ENCODE measurements around the gene MYO19.
"Not testable (repeated sequence)": the region's sequence is repeated elsewhere in the genome, so short reads cannot be mapped to it uniquely, and the experiment has no call there.

The MYO19 gene

DNA sequence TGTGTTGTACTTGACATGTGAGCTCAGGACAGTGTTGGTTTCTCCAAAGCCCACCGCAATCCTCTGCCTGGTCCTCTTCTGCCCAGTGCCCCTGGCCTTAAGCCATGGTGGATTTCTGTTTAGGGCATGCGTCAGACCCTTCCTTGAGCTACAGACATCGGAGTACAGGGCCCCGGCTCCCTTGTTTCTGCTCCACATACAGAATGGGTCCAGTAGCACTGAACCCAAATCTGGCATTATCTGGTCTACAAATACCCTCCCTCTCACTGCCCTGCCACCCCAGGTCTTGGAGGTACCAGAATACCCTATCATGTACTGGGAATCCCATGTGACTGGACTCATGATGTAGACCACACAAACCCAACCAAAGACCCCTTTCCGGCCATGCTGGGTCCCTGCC, 75.6 kb downstream of the MYO19 start:
- no peaks in the 10 kb centered on the region for H3K4me1 ChIP-seq (ENCODE audit: control insufficient read depth, low read length)
- H3K79me2 ChIP-seq (ENCODE audit: control insufficient read depth, low read length): no peaks in the 10 kb centered on the region
- H3F3A ChIP-seq (ENCODE audit: control insufficient read depth, insufficient read depth): no peaks in the 10 kb centered on the region
- no peaks in the 10 kb centered on the region for H3K9me3 ChIP-seq (ENCODE audit: control insufficient read depth, insufficient read depth, low read length)
- no peak overlapping the region for H3K4me2 ChIP-seq (ENCODE audit: low read length)
- H4K20me1 ChIP-seq (ENCODE audit: control insufficient read depth, insufficient read depth, low read depth, low read length): no peaks in the 10 kb centered on the region; the same call in 1 of the 2 replicates
- H3K27ac ChIP-seq (ENCODE audit: low read depth, low read length): no peak overlapping the region
- no peaks in the 10 kb centered on the region for H3K9me2 ChIP-seq (replicated peaks; ENCODE audit: control insufficient read depth, low read length)
- H3K4me3 ChIP-seq (ENCODE audit: low read length): no peak overlapping the region
- no peaks in the 10 kb centered on the region for H3K36me3 ChIP-seq (ENCODE audit: control insufficient read depth, low read length)
- H3K27me3 ChIP-seq (ENCODE audit: control insufficient read depth, low read length): peaks cover 9% of the 10 kb centered on the region; the same call in 1 of the 2 replicates
- TF ChIP-seq EZH2phosphoT487 (IDR thresholded peaks at IDR 0.05; ENCODE audit: borderline replicate concordance, low read length): no peak
- TF ChIP-seq, protein P1, sequence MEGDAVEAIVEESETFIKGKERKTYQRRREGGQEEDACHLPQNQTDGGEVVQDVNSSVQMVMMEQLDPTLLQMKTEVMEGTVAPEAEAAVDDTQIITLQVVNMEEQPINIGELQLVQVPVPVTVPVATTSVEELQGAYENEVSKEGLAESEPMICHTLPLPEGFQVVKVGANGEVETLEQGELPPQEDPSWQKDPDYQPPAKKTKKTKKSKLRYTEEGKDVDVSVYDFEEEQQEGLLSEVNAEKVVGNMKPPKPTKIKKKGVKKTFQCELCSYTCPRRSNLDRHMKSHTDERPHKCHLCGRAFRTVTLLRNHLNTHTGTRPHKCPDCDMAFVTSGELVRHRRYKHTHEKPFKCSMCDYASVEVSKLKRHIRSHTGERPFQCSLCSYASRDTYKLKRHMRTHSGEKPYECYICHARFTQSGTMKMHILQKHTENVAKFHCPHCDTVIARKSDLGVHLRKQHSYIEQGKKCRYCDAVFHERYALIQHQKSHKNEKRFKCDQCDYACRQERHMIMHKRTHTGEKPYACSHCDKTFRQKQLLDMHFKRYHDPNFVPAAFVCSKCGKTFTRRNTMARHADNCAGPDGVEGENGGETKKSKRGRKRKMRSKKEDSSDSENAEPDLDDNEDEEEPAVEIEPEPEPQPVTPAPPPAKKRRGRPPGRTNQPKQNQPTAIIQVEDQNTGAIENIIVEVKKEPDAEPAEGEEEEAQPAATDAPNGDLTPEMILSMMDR (IDR thresholded peaks at IDR 0.05; ENCODE audit: low read depth, low read length, poor library complexity, severe bottlenecking): no peak

- H3K36me3 ChIP-seq (ENCODE audit: control insufficient read depth, low read length); H3K27me3 ChIP-seq (ENCODE audit: control insufficient read depth, low read length); H3K9me2 ChIP-seq (replicated peaks; ENCODE audit: control insufficient read depth, low read length); H3F3A ChIP-seq (ENCODE audit: control insufficient read depth, insufficient read depth); H3K4me1 ChIP-seq (ENCODE audit: control insufficient read depth, low read length); H3K4me3 ChIP-seq (ENCODE audit: low read length); H3K27ac ChIP-seq (ENCODE audit: low read depth, low read length); H4K20me1 ChIP-seq (ENCODE audit: control insufficient read depth, insufficient read depth, low read depth, low read length); H3K4me2 ChIP-seq (ENCODE audit: low read length); H3K9me3 ChIP-seq (ENCODE audit: control insufficient read depth, insufficient read depth, low read length); H3K79me2 ChIP-seq (ENCODE audit: control insufficient read depth, low read length): not testable (repeated sequence)
Measured at GRCh38 chr17:36457701-36458100, 77.0 kb downstream of the MYO19 start.

DNA sequence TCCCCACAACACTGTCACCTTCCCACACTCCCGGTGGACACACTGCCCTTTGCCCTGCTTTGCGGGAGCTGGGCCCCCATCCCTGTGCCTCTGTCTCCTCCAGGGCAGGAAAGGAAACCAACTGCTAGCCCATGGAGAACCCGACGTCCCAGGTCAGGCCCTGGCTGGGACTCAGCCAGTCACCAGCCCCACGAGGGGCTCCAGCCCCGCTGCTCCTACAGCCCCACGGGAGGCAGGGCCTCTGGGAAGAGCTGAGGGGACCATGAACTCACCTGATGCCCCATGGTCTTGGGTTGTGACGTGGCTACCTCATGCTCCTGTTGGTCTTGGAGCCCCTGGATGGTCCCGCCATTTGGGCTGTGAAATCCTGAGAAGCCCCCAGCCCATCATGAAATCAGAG, 81.8 kb downstream of the MYO19 start:
- H3F3A ChIP-seq (ENCODE audit: control insufficient read depth, insufficient read depth); H3K79me2 ChIP-seq (ENCODE audit: control insufficient read depth, low read length); H4K20me1 ChIP-seq (ENCODE audit: control insufficient read depth, insufficient read depth, low read depth, low read length); H3K4me1 ChIP-seq (ENCODE audit: control insufficient read depth, low read length); H3K4me2 ChIP-seq (ENCODE audit: low read length); H3K36me3 ChIP-seq (ENCODE audit: control insufficient read depth, low read length); H3K9me2 ChIP-seq (replicated peaks; ENCODE audit: control insufficient read depth, low read length); H3K9me3 ChIP-seq (ENCODE audit: control insufficient read depth, insufficient read depth, low read length); H3K27ac ChIP-seq (ENCODE audit: low read depth, low read length); H3K27me3 ChIP-seq (ENCODE audit: control insufficient read depth, low read length); H3K4me3 ChIP-seq (ENCODE audit: low read length): not testable (repeated sequence)

- H3F3A ChIP-seq (ENCODE audit: control insufficient read depth, insufficient read depth); H3K79me2 ChIP-seq (ENCODE audit: control insufficient read depth, low read length); H3K27me3 ChIP-seq (ENCODE audit: control insufficient read depth, low read length); H3K9me3 ChIP-seq (ENCODE audit: control insufficient read depth, insufficient read depth, low read length); H3K27ac ChIP-seq (ENCODE audit: low read depth, low read length); H3K4me2 ChIP-seq (ENCODE audit: low read length); H3K4me1 ChIP-seq (ENCODE audit: control insufficient read depth, low read length); H3K4me3 ChIP-seq (ENCODE audit: low read length); H4K20me1 ChIP-seq (ENCODE audit: control insufficient read depth, insufficient read depth, low read depth, low read length); H3K36me3 ChIP-seq (ENCODE audit: control insufficient read depth, low read length); H3K9me2 ChIP-seq (replicated peaks; ENCODE audit: control insufficient read depth, low read length): not testable (repeated sequence)
Measured at GRCh38 chr17:36449997-36450396, 84.7 kb downstream of the MYO19 start.
